GM20431 (cell line): ENCODE measurements around the gene DNAAF5.

Experiments used
- in situ Hi-C: fragments of 300-500 bp; cut with MseI, MboI; formaldehyde crosslinking; loops from one replicate; pipeline ENCODE4 v1.15.0; 2020; ENCODE audit warnings: low sequenced_read_pairs; ENCODE audit not compliant: unreplicated experiment

Gene DNAAF5

GRCh38 chr7:824081-824480 lies 97.6 kb downstream of the DNAAF5 start:
- in situ Hi-C loops = no loop called here

- in situ Hi-C loops = no loop called here
These were observed 98.2 kb downstream of the DNAAF5 start for GRCh38 chr7:824664-825063.

GRCh38 chr7:825386-825785 lies 98.9 kb downstream of the DNAAF5 start:
- in situ Hi-C loops = no loop called here

- in situ Hi-C loops = no loop called here
These were observed 99.9 kb downstream of the DNAAF5 start for GRCh38 chr7:826230-826917.

GRCh38 chr7:828793-829561 lies 102.5 kb downstream of the DNAAF5 start:
- in situ Hi-C loops = no loop called here

GRCh38 chr7:830069-830468 lies 103.6 kb downstream of the DNAAF5 start:
- in situ Hi-C loops = no loop called here

- in situ Hi-C loops = no loop called here
These were observed 105.2 kb downstream of the DNAAF5 start for GRCh38 chr7:831596-832166.

- in situ Hi-C loops = no loop called here
These were observed 105.9 kb downstream of the DNAAF5 start, which contains the start of gene SUN1 for GRCh38 chr7:832167-832967. Gene SUN1, plus strand, starts transcription at chr7:832476. Its CDS starts 49 bp downstream, at chr7:832525.

DNA sequence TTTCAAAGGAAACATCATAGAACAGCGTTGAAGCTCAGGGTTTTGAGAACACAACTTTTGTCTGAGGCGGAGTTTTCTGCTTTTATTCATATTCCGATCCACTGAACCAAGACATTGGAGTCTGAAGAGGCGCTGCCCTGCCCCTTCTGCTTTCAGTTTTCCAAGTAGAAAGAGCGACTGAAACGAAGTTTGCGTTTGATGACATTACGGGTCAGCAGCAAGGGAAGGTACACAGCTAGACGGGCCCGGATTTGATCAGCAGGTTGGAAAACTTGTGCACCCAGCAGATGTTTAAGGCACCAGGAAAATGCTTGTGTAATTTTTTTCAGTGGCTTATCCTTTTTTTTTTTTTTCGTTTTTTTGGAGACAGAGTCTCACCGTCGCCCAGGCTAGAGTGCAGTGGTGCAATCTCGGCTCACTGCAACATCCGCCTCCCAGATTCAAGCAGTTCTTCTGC lies 106.5 kb downstream of the DNAAF5 start:
- in situ Hi-C loops = no loop called here

- in situ Hi-C loops = no loop called here
These were observed 107.2 kb downstream of the DNAAF5 start for GRCh38 chr7:833601-834258.

DNA sequence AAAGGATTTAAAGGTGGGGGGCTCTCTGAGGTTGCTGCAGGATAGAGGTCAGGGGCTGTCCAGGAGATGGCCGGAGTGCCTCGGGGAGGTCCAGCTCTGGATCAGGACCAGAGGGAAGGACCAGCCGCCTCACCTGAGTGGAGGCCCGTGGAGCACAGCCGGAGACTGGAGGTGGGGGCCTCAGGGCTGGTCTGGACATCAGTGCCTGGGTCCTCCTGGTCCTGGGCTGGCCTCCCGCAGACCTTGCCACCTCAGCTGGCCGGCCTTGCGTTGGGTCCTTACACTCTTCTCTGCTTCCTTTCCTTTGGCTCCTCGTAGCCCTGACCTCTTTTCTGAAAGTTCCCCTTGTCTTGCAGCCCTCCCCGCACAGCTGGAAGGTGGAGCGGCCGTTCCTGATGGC lies 107.8 kb downstream of the DNAAF5 start:
- in situ Hi-C loops = no loop called here

DNA sequence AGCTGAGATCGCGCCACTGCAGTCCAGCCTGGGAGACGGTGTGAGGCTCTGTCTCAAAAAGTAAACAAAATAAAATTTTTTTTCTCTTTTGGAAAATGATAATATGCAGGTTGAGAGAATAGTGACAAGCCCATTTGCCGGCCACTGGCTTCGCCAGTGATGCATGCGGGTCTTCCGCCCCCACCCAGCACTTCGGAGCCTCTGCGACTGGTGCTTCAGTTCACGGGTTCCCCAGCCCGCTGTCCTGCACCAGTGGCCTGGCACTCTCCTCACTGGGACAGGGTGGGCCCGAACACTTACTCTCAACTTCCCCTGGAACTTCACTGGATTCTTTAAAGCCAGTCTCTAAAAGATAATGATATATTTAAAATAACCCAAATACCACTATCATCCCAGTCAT lies 108.5 kb downstream of the DNAAF5 start:
- in situ Hi-C loops = no loop called here

DNA sequence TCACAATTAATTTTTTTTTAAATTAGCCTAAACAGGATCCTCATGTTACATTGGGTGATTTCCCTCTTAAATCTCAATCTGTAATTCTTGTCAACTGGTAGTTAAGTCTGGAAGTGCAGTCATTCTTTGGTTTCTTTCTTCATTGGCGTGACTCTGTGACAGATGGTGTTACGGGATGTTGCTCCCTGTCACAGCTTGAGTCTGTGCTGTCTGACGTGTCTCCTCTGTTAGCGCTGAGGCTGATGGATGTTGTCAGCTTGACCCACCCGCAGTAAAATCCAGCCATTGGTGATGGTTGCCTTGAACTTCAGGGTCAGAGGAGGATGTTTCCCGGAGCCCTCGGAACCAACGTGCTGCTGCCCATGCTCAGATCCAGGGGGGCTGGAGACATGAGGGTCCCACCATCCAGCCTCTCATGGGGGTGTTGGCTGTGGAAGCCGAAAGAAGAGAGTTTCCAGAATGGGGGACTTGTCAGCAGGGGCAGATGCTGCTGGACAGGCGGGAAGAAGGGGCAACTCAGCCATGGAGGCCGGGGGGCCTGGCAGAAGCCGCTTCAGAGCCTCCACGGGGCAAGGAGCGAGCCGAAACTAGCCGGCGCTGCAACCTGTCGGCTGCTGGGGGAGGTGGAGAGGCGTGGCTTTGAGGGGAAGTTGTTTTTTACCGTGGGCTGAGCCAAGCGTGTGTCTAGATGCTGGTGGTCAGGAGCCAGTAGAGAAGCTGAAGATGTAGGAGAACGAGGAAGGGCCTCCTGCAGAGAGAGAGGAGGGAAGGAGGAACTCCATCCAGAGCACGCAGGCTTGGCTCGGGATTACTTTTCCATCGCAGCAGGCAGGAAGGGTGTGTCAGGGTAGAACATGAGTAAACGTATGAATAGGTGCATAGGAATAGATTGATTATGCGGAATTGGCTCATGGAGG lies 109.2 kb downstream of the DNAAF5 start:
- in situ Hi-C loops = no loop called here
